ENCODE measurements around the gene LPO. TPM values are rescaled to one million over a fixed set of nuclear protein-coding genes. Genes with fewer than 3 reads are reported as not detected.

Gene LPO
- total RNA-seq, 1 experiment from 2014 or later, result not detected

GRCh38 chr17:58269557-58270291 is 31.3 kb downstream of the LPO start:
- ChIA-PET POLR2A (no interaction called here), CTCF (no interaction called here)
- no peak overlapping the region for H3K27ac ChIP-seq (ENCODE audit: low read length)
- intact Hi-C loops (cut with micrococcal nuclease; ENCODE audit: unreplicated experiment) (no loop called here), in situ Hi-C loops (cut with HindIII; ENCODE audit: low pct_unique_long_range_greater_than_20kb, low sequenced_read_pairs) (no loop called here)
- no peaks in the 10 kb centered on the region; the same call in 1 of the 2 replicates for H3K27me3 ChIP-seq (ENCODE audit: control insufficient read depth, insufficient read depth, low read length)
- DNase-seq (ENCODE audit: low read depth, low spot score), result no peak
- no peaks in the 10 kb centered on the region for H3K4me1 ChIP-seq (ENCODE audit: control insufficient read depth, insufficient read depth, low read length)
- H3K9me3 ChIP-seq (ENCODE audit: control insufficient read depth, insufficient read depth, low read depth, low read length), result no peaks in the 10 kb centered on the region
- no TSS peak for BruUV-seq (replicated peaks)
- no peak overlapping the region for H3K4me3 ChIP-seq (ENCODE audit: low read depth in 2 of 2, low read length in 2 of 2)
- H3K36me3 ChIP-seq (ENCODE audit: control insufficient read depth, insufficient read depth, low read length), result no peaks in the 10 kb centered on the region
- TF ChIP-seq TCF7L2 (IDR thresholded peaks at IDR 0.05; ENCODE audit: low read depth, low read length) (no peak), POLR2AphosphoS5 (IDR thresholded peaks at IDR 0.05; ENCODE audit: low read depth, low read length) (no peak), CTCF (IDR thresholded peaks at IDR 0.05) (no peak), SIN3A (IDR thresholded peaks at IDR 0.05; ENCODE audit: borderline replicate concordance, insufficient read depth, low read depth, low read length) (no peak), REST (IDR thresholded peaks at IDR 0.05; ENCODE audit: insufficient read depth in 1 of 2, low read depth in 2 of 2, low read length in 1 of 2) (no peak)
- no peak for ATAC-seq

- intact Hi-C loops (cut with micrococcal nuclease; ENCODE audit: unreplicated experiment), result no loop called here
- no peaks in the 10 kb centered on the region for H3K36me3 ChIP-seq (ENCODE audit: control insufficient read depth, insufficient read depth, low read length)
- no peaks in the 10 kb centered on the region for H3K4me1 ChIP-seq (ENCODE audit: control insufficient read depth, insufficient read depth, low read length)
- H3K9me3 ChIP-seq (ENCODE audit: control insufficient read depth, insufficient read depth, low read depth, low read length), result no peaks in the 10 kb centered on the region
- no peaks in the 10 kb centered on the region for H3K27me3 ChIP-seq (ENCODE audit: control insufficient read depth, insufficient read depth, low read length)
- DNase-seq (ENCODE audit: low read depth, low spot score), result no peak
- ChIA-PET CTCF (no interaction called here), POLR2A (no interaction called here)
- in situ Hi-C loops (cut with HindIII; ENCODE audit: low pct_unique_long_range_greater_than_20kb, low sequenced_read_pairs), result no loop called here
- ATAC-seq, result no peak
- no peak overlapping the region for H3K4me3 ChIP-seq (ENCODE audit: low read depth in 2 of 2, low read length in 2 of 2)
- no peak overlapping the region for H3K27ac ChIP-seq (ENCODE audit: low read length)
- BruUV-seq (replicated peaks), result no TSS peak
- TF ChIP-seq CTCF (IDR thresholded peaks at IDR 0.05) (no peak), SIN3A (IDR thresholded peaks at IDR 0.05; ENCODE audit: borderline replicate concordance, insufficient read depth, low read depth, low read length) (no peak), TCF7L2 (IDR thresholded peaks at IDR 0.05; ENCODE audit: low read depth, low read length) (no peak), POLR2AphosphoS5 (IDR thresholded peaks at IDR 0.05; ENCODE audit: low read depth, low read length) (no peak), REST (IDR thresholded peaks at IDR 0.05; ENCODE audit: insufficient read depth in 1 of 2, low read depth in 2 of 2, low read length in 1 of 2) (no peak)
These were observed 32.3 kb downstream of the LPO start for GRCh38 chr17:58270476-58271215.

Measured in Panc1 (cell line).